Ishikawa (cell line): ENCODE data around the gene CADPS.

ENCODE experiments used
- CEBPB ChIP-seq: IDR thresholded peaks from 2 replicates; pipeline ENCODE4 v1.6.1; 2012
- CREB1 ChIP-seq: IDR thresholded peaks from 2 replicates; pipeline ENCODE4 v1.6.1; 2012; ENCODE audit warnings: low read depth
- EGR1 ChIP-seq: IDR thresholded peaks from 2 replicates; pipeline ENCODE4 v1.6.1; 2012
- EP300 ChIP-seq: IDR thresholded peaks from 2 replicates; pipeline ENCODE4 v1.6.1; 2012; ENCODE audit warnings: borderline replicate concordance
- FOXM1 ChIP-seq: IDR thresholded peaks from 2 replicates; pipeline ENCODE4 v1.6.1; 2012; ENCODE audit warnings: low read depth, borderline replicate concordance
- NFIC ChIP-seq: IDR thresholded peaks from 2 replicates; pipeline ENCODE4 v1.6.1; 2012
- RAD21 ChIP-seq: IDR thresholded peaks from 2 replicates; pipeline ENCODE4 v1.6.1; 2012; ENCODE audit warnings: low read depth
- TAF1 ChIP-seq: IDR thresholded peaks from 2 replicates; pipeline ENCODE4 v1.6.1; 2012; ENCODE audit warnings: low read depth, mild to moderate bottlenecking
- TCF12 ChIP-seq: IDR thresholded peaks from 2 replicates; pipeline ENCODE4 v1.6.1; 2012; ENCODE audit warnings: low read depth
- TEAD4 ChIP-seq: IDR thresholded peaks from 2 replicates; pipeline ENCODE4 v1.6.1; 2012
- USF1 ChIP-seq: IDR thresholded peaks from 2 replicates; pipeline ENCODE4 v1.6.1; 2012
- YY1 ChIP-seq: IDR thresholded peaks from 2 replicates; pipeline ENCODE4 v1.6.1; 2012; ENCODE audit warnings: low read depth
- ZBTB7A ChIP-seq: IDR thresholded peaks from 2 replicates; pipeline ENCODE4 v1.6.1; 2012; ENCODE audit warnings: low read depth
- TF ChIP-seq, protein P1 (sequence below): IDR thresholded peaks from 2 replicates; pipeline ENCODE4 v1.6.1; 2012
- TF ChIP-seq, protein P2 (sequence below): IDR thresholded peaks from 2 replicates; pipeline ENCODE4 v1.6.1; 2012; ENCODE audit warnings: low read depth, mild to moderate bottlenecking

CADPS gene

DNA sequence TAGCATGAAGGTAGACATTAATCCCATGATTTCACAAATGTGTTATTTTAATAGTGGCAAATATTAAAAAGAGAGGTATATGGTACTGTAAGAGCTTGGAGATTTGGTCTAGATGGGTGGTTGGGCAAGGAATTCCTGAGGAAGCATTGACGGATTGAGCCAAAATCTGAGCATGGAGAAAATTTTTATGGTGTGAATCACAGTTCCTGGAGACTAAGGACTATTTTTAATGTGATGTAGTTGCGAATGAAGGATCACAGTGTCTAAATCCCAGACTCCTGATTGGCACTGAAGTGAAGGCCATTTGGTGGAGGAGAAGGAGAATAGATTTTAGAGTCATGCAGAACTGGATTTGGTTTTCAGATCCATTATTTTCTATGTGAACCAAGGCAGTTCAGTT lies 313.2 kb downstream of the CADPS start:
- TF ChIP-seq TCF12: no peak
- TF ChIP-seq TAF1: no peak
- TF ChIP-seq NFIC: no peak
- no peak for TF ChIP-seq YY1
- no peak for TF ChIP-seq EP300
- TF ChIP-seq EGR1: no peak
- TF ChIP-seq TEAD4: no peak
- TF ChIP-seq CREB1: no peak
- TF ChIP-seq CEBPB: no peak
- TF ChIP-seq FOXM1: no peak
- TF ChIP-seq, protein P1, sequence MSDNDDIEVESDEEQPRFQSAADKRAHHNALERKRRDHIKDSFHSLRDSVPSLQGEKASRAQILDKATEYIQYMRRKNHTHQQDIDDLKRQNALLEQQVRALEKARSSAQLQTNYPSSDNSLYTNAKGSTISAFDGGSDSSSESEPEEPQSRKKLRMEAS: no peak
- no peak for TF ChIP-seq USF1
- TF ChIP-seq, protein P2, sequence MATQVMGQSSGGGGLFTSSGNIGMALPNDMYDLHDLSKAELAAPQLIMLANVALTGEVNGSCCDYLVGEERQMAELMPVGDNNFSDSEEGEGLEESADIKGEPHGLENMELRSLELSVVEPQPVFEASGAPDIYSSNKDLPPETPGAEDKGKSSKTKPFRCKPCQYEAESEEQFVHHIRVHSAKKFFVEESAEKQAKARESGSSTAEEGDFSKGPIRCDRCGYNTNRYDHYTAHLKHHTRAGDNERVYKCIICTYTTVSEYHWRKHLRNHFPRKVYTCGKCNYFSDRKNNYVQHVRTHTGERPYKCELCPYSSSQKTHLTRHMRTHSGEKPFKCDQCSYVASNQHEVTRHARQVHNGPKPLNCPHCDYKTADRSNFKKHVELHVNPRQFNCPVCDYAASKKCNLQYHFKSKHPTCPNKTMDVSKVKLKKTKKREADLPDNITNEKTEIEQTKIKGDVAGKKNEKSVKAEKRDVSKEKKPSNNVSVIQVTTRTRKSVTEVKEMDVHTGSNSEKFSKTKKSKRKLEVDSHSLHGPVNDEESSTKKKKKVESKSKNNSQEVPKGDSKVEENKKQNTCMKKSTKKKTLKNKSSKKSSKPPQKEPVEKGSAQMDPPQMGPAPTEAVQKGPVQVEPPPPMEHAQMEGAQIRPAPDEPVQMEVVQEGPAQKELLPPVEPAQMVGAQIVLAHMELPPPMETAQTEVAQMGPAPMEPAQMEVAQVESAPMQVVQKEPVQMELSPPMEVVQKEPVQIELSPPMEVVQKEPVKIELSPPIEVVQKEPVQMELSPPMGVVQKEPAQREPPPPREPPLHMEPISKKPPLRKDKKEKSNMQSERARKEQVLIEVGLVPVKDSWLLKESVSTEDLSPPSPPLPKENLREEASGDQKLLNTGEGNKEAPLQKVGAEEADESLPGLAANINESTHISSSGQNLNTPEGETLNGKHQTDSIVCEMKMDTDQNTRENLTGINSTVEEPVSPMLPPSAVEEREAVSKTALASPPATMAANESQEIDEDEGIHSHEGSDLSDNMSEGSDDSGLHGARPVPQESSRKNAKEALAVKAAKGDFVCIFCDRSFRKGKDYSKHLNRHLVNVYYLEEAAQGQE: no peak
- no peak for TF ChIP-seq RAD21
- TF ChIP-seq ZBTB7A: no peak

DNA sequence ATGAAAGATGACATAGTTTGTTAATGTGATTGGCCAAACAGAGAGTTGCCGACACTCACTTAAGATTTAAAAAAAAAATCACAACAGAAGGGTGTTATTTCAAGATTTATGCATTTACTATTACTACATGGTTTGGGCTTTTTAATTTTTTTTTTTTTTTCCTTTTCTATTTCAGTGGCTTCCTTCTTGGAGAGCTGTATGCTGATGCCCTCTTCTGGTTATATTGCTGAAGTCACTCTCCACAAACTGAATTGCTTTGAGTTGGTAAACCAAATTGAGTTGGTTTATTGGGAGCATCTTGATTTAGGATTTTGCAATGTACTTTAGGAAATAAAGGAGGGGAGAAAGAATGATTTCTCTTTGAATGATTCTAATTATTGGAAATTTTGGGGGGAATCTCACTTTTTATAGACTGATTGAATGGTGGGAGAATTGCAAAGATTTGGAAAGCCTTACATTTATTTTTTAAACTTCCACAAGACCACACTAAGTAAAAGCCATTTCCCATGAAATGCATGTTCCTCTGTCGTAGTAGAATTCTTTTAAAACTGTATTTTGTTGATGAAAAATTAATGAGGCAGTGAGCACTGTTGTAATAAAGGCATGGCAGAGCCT lies 315.3 kb downstream of the CADPS start:
- TF ChIP-seq EP300: no peak
- TF ChIP-seq TEAD4: no peak
- peak; percentile 37; the same call in 1 of the 2 replicates for TF ChIP-seq RAD21
- no peak for TF ChIP-seq CREB1
- TF ChIP-seq TAF1: no peak

DNA sequence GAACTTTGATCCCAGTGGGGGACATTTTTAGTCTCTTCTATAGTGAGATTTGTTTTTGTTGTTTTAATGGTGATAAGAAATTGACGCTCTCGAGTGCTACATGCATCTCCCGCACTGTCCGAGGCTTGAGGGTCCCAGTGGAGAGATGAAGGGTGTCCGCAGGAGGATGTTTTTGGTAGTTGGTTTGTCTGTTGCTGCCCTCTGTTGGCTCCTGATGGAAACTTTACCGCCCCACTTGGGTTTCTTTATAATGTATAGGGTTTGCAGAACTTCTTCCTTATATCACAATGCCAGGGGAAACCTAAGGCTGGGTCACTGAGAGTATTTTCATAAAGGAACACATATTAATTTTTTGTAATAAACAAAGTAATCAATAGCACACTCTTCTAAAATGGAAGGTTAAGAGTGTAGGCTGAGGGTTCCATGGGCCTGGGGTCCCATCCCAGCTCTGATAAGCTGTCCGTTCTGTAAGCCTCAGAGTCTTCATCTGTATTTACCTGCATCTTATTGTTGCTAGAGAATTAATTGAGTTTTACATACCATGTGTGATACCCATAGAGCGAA lies 316.6 kb downstream of the CADPS start:
- TF ChIP-seq YY1 (no peak), TCF12 (no peak), RAD21 (peak; percentile 53; the same call in 1 of the 2 replicates)
- TF ChIP-seq, protein P2: no peak

- TF ChIP-seq CREB1 (no peak), USF1 (no peak), FOXM1 (no peak), TAF1 (no peak), TCF12 (no peak), NFIC (no peak), ZBTB7A (no peak), RAD21 (no peak), EP300 (no peak), TEAD4 (no peak), YY1 (no peak), EGR1 (no peak), CEBPB (no peak)
- TF ChIP-seq, protein P1: no peak
Observed at GRCh38 chr3:62557983-62558382, 317.2 kb downstream of the CADPS start.

GRCh38 chr3:62557450-62557849 lies 317.8 kb downstream of the CADPS start:
- TF ChIP-seq, protein P2: no peak
- TF ChIP-seq TCF12: no peak
- no peak for TF ChIP-seq TEAD4
- TF ChIP-seq, protein P1: no peak
- TF ChIP-seq CREB1: no peak
- no peak for TF ChIP-seq EP300
- TF ChIP-seq USF1: no peak
- TF ChIP-seq EGR1: no peak
- TF ChIP-seq FOXM1: no peak
- no peak for TF ChIP-seq CEBPB
- no peak for TF ChIP-seq ZBTB7A
- no peak for TF ChIP-seq NFIC
- TF ChIP-seq YY1: no peak
- no peak for TF ChIP-seq RAD21
- TF ChIP-seq TAF1: no peak
